ENCODE measurements around the gene FAM168A. TPM values are rescaled to one million over a fixed set of nuclear protein-coding genes. Genes with fewer than 3 reads are reported as not detected.

FAM168A gene
- total and polyA plus RNA-seq, 10 of the 15 experiments (the other 5 are each of a cell fraction or from before 2014, with no cell fraction given), result 1.7 to 20.0 (median 10.0) TPM

- TF ChIP-seq, protein P1, sequence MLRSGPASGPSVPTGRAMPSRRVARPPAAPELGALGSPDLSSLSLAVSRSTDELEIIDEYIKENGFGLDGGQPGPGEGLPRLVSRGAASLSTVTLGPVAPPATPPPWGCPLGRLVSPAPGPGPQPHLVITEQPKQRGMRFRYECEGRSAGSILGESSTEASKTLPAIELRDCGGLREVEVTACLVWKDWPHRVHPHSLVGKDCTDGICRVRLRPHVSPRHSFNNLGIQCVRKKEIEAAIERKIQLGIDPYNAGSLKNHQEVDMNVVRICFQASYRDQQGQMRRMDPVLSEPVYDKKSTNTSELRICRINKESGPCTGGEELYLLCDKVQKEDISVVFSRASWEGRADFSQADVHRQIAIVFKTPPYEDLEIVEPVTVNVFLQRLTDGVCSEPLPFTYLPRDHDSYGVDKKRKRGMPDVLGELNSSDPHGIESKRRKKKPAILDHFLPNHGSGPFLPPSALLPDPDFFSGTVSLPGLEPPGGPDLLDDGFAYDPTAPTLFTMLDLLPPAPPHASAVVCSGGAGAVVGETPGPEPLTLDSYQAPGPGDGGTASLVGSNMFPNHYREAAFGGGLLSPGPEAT (IDR thresholded peaks at IDR 0.05; ENCODE audit: low read depth), result no peak
- no peak for TF ChIP-seq HSF1 (IDR thresholded peaks at IDR 0.05; ENCODE audit: low read depth, low read length)
- TF ChIP-seq USF1 (IDR thresholded peaks at IDR 0.05; ENCODE audit: borderline replicate concordance, extremely low read length, insufficient read depth, low read depth, low read length), result no peak
- no peak for TF ChIP-seq TCF3 (IDR thresholded peaks at IDR 0.05; ENCODE audit: borderline replicate concordance, insufficient read depth, low read depth, low read length)
- TF ChIP-seq NRF1 (conservative IDR thresholded peaks at IDR 0.05; ENCODE audit: low read depth, low read length), result no peak
- TF ChIP-seq BHLHE40 (IDR thresholded peaks at IDR 0.05; ENCODE audit: borderline replicate concordance in 1 of 2, low read depth in 2 of 2, low read length in 1 of 2), result peak in 1 of 2 experiments; percentile 25; a peak in 1 of 4 replicates
- TF ChIP-seq ZNF24 (IDR thresholded peaks at IDR 0.05), result no peak
- no peak for TF ChIP-seq MTA2 (IDR thresholded peaks at IDR 0.05; ENCODE audit: low read depth)
- TF ChIP-seq, protein P2, sequence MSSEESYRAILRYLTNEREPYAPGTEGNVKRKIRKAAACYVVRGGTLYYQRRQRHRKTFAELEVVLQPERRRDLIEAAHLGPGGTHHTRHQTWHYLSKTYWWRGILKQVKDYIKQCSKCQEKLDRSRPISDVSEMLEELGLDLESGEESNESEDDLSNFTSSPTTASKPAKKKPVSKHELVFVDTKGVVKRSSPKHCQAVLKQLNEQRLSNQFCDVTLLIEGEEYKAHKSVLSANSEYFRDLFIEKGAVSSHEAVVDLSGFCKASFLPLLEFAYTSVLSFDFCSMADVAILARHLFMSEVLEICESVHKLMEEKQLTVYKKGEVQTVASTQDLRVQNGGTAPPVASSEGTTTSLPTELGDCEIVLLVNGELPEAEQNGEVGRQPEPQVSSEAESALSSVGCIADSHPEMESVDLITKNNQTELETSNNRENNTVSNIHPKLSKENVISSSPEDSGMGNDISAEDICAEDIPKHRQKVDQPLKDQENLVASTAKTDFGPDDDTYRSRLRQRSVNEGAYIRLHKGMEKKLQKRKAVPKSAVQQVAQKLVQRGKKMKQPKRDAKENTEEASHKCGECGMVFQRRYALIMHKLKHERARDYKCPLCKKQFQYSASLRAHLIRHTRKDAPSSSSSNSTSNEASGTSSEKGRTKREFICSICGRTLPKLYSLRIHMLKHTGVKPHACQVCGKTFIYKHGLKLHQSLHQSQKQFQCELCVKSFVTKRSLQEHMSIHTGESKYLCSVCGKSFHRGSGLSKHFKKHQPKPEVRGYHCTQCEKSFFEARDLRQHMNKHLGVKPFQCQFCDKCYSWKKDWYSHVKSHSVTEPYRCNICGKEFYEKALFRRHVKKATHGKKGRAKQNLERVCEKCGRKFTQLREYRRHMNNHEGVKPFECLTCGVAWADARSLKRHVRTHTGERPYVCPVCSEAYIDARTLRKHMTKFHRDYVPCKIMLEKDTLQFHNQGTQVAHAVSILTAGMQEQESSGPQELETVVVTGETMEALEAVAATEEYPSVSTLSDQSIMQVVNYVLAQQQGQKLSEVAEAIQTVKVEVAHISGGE (CRISPR knock-in tag; IDR thresholded peaks at IDR 0.05), result no peak
- no peak for TF ChIP-seq HDGF (IDR thresholded peaks at IDR 0.05)
- TF ChIP-seq CBX3 (IDR thresholded peaks at IDR 0.05; ENCODE audit: borderline replicate concordance, low read depth), result no peak
- no peak for TF ChIP-seq BCL11A (IDR thresholded peaks at IDR 0.05; ENCODE audit: low read depth, low read length)
- TF ChIP-seq TCF7 (IDR thresholded peaks at IDR 0.05; ENCODE audit: borderline replicate concordance), result peak; percentile 26; the same call in 1 of the 2 replicates
- no peak for TF ChIP-seq STAT3 (IDR thresholded peaks at IDR 0.05; ENCODE audit: low read depth, low read length)
- TF ChIP-seq KLF5 (IDR thresholded peaks at IDR 0.05; ENCODE audit: partially characterized antibody), result no peak
- TF ChIP-seq BCLAF1 (IDR thresholded peaks at IDR 0.05), result no peak
- TF ChIP-seq, protein P3, sequence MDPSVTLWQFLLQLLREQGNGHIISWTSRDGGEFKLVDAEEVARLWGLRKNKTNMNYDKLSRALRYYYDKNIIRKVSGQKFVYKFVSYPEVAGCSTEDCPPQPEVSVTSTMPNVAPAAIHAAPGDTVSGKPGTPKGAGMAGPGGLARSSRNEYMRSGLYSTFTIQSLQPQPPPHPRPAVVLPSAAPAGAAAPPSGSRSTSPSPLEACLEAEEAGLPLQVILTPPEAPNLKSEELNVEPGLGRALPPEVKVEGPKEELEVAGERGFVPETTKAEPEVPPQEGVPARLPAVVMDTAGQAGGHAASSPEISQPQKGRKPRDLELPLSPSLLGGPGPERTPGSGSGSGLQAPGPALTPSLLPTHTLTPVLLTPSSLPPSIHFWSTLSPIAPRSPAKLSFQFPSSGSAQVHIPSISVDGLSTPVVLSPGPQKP (IDR thresholded peaks at IDR 0.05; ENCODE audit: low read depth, low read length), result no peak
- TF ChIP-seq YBX1 (IDR thresholded peaks at IDR 0.05), result no peak
- no peak for TF ChIP-seq RBBP5 (conservative IDR thresholded peaks at IDR 0.05)
Measured at GRCh38 chr11:73578592-73579185, 19.2 kb downstream of the FAM168A start (continued).
